ENCODE data around the gene RPL32. TPM values are rescaled to one million over a fixed set of nuclear protein-coding genes. Genes with fewer than 3 reads are reported as not detected.
A peak's percentile ranks its signal among the peaks of the same experiment; 100 is the strongest.

RPL32 gene
- total RNA-seq, 1 experiment from 2014 or later = 2,054 TPM

DNA sequence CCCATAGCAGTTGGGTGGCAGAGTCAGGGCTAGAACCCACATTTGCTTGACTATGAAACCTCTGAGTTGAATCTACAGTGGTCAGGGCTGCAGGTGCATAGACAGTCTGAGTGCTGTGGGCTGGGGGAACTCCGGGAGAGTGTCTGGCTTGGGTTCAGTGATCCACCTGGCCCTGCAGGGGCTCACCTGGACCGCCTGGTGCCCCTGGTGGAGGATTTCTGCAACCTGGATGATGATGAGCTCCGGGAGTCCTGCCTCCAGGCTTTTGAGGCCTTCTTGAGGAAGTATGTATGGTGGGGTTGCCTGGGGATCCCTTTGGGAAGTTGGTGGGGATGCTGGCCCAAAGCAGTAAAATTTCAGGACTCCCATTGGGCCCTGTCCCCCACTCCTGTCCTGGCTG, 28.6 kb downstream of the RPL32 start:
- H3K4me3 ChIP-seq (ENCODE audit: insufficient read depth, low read depth, low read length) = no peak overlapping the region

GRCh38 chr3:12810961-12811360, 30.4 kb downstream of the RPL32 start:
- Histone ChIP-seq H3K4me3 (ENCODE audit: insufficient read depth, low read depth, low read length) (no peak overlapping the region), H3K36me3 (replicated peaks; ENCODE audit: control insufficient read depth, insufficient read depth, low read length) (peaks cover 5% of the 10 kb centered on the region), H3K27me3 (ENCODE audit: control insufficient read depth, insufficient read depth, low read length) (no peaks in the 10 kb centered on the region)
- DNase-seq = no peak

More for the DNA sequence above, 28.6 kb downstream of the RPL32 start:
- Histone ChIP-seq H3K36me3 (replicated peaks; ENCODE audit: control insufficient read depth, insufficient read depth, low read length) (peaks cover 5% of the 10 kb centered on the region), H3K27me3 (ENCODE audit: control insufficient read depth, insufficient read depth, low read length) (no peaks in the 10 kb centered on the region)
- DNase-seq = peak; percentile 61

- peak; percentile 100 for DNase-seq
- H3K36me3 ChIP-seq (replicated peaks; ENCODE audit: control insufficient read depth, insufficient read depth, low read length) = peaks cover 1% of the 10 kb centered on the region
- peak overlapping the region; percentile 70 for H3K4me3 ChIP-seq (ENCODE audit: insufficient read depth, low read depth, low read length)
- no peaks in the 10 kb centered on the region for H3K27me3 ChIP-seq (ENCODE audit: control insufficient read depth, insufficient read depth, low read length)
These were observed 31.2 kb downstream of the RPL32 start for GRCh38 chr3:12810013-12810780.

GRCh38 chr3:12809435-12809834, 31.9 kb downstream of the RPL32 start:
- no peak for DNase-seq
- peak overlapping the region; percentile 70 for H3K4me3 ChIP-seq (ENCODE audit: insufficient read depth, low read depth, low read length)
- peaks cover 1% of the 10 kb centered on the region for H3K36me3 ChIP-seq (replicated peaks; ENCODE audit: control insufficient read depth, insufficient read depth, low read length)
- H3K27me3 ChIP-seq (ENCODE audit: control insufficient read depth, insufficient read depth, low read length) = no peaks in the 10 kb centered on the region

DNA sequence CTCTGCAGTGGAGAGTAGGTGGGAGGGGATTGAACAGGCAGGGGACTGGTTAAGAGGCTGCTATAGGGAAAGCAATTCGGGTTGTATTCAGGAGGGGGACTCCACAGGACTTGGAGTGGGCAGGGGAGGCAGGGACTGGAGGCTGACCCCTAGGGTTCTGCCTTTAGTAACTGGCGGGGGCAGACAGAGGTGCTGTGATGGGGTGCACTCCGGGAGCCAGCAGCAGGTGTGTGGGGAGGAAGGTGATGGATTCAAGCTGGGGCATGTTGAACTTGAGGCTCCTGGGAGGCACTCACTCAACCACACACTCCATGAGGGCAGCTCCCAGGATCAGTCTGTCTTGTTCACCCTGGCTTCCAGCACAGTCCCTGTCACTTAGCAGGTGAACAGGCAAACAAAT, 32.4 kb downstream of the RPL32 start:
- no peaks in the 10 kb centered on the region for H3K27me3 ChIP-seq (ENCODE audit: control insufficient read depth, insufficient read depth, low read length)
- H3K36me3 ChIP-seq (replicated peaks; ENCODE audit: control insufficient read depth, insufficient read depth, low read length) = peaks cover 1% of the 10 kb centered on the region
- H3K4me3 ChIP-seq (ENCODE audit: insufficient read depth, low read depth, low read length) = no peak overlapping the region
- no peak for DNase-seq

DNA sequence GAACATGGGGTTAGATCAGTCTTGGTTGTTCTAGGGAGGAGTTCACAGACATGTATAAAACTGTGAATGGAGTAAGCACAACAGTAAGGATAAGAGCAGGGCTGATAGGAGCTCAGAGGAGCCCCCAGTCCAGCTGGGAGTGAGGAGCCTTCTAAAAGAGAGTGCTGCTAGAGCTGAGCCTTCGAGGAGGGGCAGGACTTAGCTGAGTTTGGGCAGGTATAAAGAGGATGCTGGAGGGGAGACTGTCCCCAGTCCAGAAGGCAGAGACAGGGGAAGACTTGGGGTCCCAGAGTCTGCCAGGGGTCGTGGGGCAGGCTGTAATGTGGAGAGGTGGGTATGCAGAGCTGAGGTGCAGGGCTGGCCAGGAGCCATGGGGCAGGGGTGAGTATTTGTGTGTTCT, 32.8 kb downstream of the RPL32 start:
- no peak overlapping the region for H3K4me3 ChIP-seq (ENCODE audit: insufficient read depth, low read depth, low read length)
- no peak for DNase-seq
- H3K36me3 ChIP-seq (replicated peaks; ENCODE audit: control insufficient read depth, insufficient read depth, low read length) = peaks cover 3% of the 10 kb centered on the region
- H3K27me3 ChIP-seq (ENCODE audit: control insufficient read depth, insufficient read depth, low read length) = no peaks in the 10 kb centered on the region

DNA sequence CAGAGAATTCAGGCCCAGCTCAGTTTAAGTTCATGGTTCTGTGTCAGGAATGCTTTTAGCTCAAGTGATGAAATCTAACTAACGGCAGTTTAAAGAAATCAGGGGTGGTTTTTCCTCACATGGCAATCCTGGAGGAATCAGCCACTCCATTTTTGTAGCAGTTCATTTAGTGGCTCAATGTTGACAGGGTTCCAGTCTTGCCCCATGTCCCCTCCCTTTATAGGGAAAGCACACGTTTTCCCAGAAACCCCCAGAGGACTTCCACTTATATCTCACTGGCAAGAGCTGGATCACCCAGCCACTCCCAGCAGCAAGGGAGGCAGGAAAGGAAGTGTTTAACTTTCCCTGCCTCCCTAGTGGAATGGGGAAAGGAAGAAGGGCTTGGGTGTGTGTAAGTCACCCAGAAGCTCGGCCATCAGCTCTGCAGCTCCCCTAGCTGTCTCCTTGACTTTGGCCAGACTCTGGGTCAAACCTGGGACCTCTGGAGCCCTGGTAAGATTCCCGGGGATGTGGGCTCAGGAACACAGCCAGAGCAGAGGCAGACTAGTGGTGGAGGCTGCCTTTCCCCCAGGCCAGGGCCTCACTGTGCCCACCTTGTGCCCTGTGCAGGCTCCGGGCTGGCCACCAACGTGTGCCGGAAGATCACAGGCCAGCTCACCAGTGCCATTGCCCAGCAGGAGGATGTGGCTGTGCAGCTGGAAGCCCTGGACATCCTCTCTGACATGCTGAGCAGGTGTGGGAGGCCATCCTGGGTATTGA, 33.6 kb downstream of the RPL32 start:
- no peak for DNase-seq
- Histone ChIP-seq H3K36me3 (replicated peaks; ENCODE audit: control insufficient read depth, insufficient read depth, low read length) (peaks cover 3% of the 10 kb centered on the region), H3K4me3 (ENCODE audit: insufficient read depth, low read depth, low read length) (no peak overlapping the region), H3K27me3 (ENCODE audit: control insufficient read depth, insufficient read depth, low read length) (no peaks in the 10 kb centered on the region)

DNA sequence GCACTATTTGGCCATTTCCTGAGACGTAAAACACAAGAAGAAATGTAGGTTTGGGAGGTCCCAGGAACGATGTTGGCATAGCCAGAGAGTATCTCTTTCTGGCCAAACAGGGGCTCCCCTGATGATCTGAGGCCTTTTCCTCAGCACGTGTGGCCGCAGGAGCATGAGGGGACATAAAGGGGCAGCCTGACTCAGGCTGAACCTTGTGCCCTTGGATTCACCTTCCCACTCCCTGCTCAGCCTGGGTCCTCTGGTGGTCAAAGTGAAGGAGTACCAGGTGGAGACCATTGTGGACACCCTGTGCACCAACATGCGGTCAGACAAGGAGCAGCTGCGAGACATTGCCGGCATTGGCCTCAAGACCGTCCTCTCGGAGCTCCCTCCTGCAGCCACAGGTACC, 34.3 kb downstream of the RPL32 start:
- no peaks in the 10 kb centered on the region for H3K27me3 ChIP-seq (ENCODE audit: control insufficient read depth, insufficient read depth, low read length)
- DNase-seq = no peak
- H3K4me3 ChIP-seq (ENCODE audit: insufficient read depth, low read depth, low read length) = no peak overlapping the region
- H3K36me3 ChIP-seq (replicated peaks; ENCODE audit: control insufficient read depth, insufficient read depth, low read length) = peaks cover 3% of the 10 kb centered on the region

DNA sequence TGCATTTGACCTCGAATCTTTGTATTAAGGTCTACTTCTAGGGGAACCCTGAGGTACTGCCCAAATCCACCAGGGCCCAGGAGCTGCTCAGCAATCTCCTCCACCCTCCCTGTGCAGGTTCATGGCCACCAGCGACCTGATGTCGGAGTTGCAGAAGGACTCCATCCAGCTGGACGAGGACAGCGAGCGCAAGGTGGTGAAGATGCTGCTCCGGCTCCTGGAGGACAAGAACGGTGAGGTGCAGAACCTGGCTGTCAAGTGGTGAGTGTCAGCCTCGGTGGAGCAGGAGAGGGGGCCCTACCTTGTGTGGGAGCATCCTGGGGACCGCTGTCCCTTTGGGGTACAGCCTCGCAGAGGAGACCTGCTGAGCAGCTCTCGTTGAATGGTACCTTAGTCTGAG, 38.0 kb downstream of the RPL32 start:
- H3K36me3 ChIP-seq (replicated peaks; ENCODE audit: control insufficient read depth, insufficient read depth, low read length) = peaks cover 3% of the 10 kb centered on the region
- no peaks in the 10 kb centered on the region for H3K27me3 ChIP-seq (ENCODE audit: control insufficient read depth, insufficient read depth, low read length)
- no peak for DNase-seq
- H3K4me3 ChIP-seq (ENCODE audit: insufficient read depth, low read depth, low read length) = no peak overlapping the region

- peaks cover 2% of the 10 kb centered on the region for H3K36me3 ChIP-seq (replicated peaks; ENCODE audit: control insufficient read depth, insufficient read depth, low read length)
- no peak overlapping the region for H3K4me3 ChIP-seq (ENCODE audit: insufficient read depth, low read depth, low read length)
- DNase-seq = no peak
- no peaks in the 10 kb centered on the region; the same call in 1 of the 2 replicates for H3K27me3 ChIP-seq (ENCODE audit: control insufficient read depth, insufficient read depth, low read length)
These were observed 41.6 kb downstream of the RPL32 start for GRCh38 chr3:12799525-12800440.

DNA sequence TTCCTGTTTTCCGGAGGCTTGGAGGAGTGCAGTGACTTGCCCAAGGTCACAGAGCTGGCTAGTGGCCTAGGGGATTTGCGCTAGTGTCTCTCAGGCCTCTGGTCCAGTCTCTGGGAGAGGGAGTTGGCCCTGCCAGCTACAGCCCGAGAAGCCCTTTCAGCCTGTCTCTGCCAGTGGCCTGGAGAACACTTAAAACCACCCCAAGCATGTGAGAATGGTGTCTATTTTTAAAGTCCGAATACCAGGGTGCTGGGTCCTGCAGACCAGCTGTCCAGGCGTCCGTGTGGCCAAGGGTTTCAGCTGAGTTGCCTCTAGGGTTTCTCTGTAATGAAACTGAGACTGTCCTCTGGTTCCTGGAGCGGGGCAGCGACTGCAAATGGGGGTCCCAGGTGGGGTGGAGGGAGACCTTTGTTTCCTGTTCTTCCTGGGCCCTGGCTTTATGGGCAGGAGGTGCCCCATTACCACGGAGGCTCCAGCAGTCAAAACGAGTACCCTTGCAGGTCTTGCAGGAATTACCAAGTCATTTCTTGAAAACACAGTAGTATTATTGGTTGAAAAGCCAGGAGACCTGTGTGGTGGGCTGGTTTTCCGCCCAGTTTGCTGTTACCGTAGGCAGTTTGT, 42.7 kb downstream of the RPL32 start:
- Histone ChIP-seq H3K4me3 (ENCODE audit: insufficient read depth, low read depth, low read length) (no peak overlapping the region), H3K36me3 (replicated peaks; ENCODE audit: control insufficient read depth, insufficient read depth, low read length) (peaks cover 1% of the 10 kb centered on the region), H3K27me3 (ENCODE audit: control insufficient read depth, insufficient read depth, low read length) (no peaks in the 10 kb centered on the region; the same call in 1 of the 2 replicates)
- DNase-seq = no peak

- Histone ChIP-seq H3K27me3 (ENCODE audit: control insufficient read depth, insufficient read depth, low read length) (no peaks in the 10 kb centered on the region; the same call in 1 of the 2 replicates), H3K36me3 (replicated peaks; ENCODE audit: control insufficient read depth, insufficient read depth, low read length) (no peaks in the 10 kb centered on the region), H3K4me3 (ENCODE audit: insufficient read depth, low read depth, low read length) (no peak overlapping the region)
- DNase-seq = no peak
These were observed 43.3 kb downstream of the RPL32 start for GRCh38 chr3:12797892-12798558.

GRCh38 chr3:12797124-12797891, 44.1 kb downstream of the RPL32 start:
- Histone ChIP-seq H3K36me3 (replicated peaks; ENCODE audit: control insufficient read depth, insufficient read depth, low read length) (no peaks in the 10 kb centered on the region), H3K4me3 (ENCODE audit: insufficient read depth, low read depth, low read length) (peak overlapping the region; percentile 80), H3K27me3 (ENCODE audit: control insufficient read depth, insufficient read depth, low read length) (no peaks in the 10 kb centered on the region; the same call in 1 of the 2 replicates)
- no peak for DNase-seq

All from H7 (cell line).